Glutamatergic neuron (in vitro differentiated cells): ENCODE data around the gene TTC21B. TPM values are rescaled to one million over a fixed set of nuclear protein-coding genes. Genes with fewer than 3 reads are reported as not detected.

Experiments used
- DNase-seq: peaks from one replicate; pipeline ENCODE4 v3.0.0; 2022
- H3K27ac Mint-ChIP-seq: one replicate; pipeline ENCODE4 v1.8.0; 2020; ENCODE audit warnings: mild to moderate bottlenecking, mixed read lengths, inconsistent platforms; ENCODE audit not compliant: unreplicated experiment
- H3K27me3 Mint-ChIP-seq: one replicate; pipeline ENCODE4 v1.8.0; 2020; ENCODE audit warnings: mild to moderate bottlenecking, moderate library complexity, mixed read lengths, inconsistent platforms; ENCODE audit not compliant: unreplicated experiment
- H3K36me3 Mint-ChIP-seq: one replicate; pipeline ENCODE4 v1.8.0; 2020; ENCODE audit warnings: mild to moderate bottlenecking, mixed read lengths, inconsistent platforms; ENCODE audit not compliant: unreplicated experiment
- H3K4me1 Mint-ChIP-seq: one replicate; pipeline ENCODE4 v1.8.0; 2020; ENCODE audit warnings: mild to moderate bottlenecking, low read depth, mixed read lengths, inconsistent platforms; ENCODE audit not compliant: unreplicated experiment
- H3K4me3 Mint-ChIP-seq: one replicate; pipeline ENCODE4 v1.8.0; 2020; ENCODE audit warnings: mild to moderate bottlenecking, mixed read lengths, inconsistent platforms; ENCODE audit not compliant: unreplicated experiment
- H3K9me3 Mint-ChIP-seq: one replicate; pipeline ENCODE4 v1.8.0; 2020; ENCODE audit warnings: mild to moderate bottlenecking, moderate library complexity, mixed read lengths, inconsistent platforms; ENCODE audit not compliant: unreplicated experiment
- total RNA-seq: library from RNA; stranded (reverse); fragmentation: NEBNext Ultra II Directional; extraction: Animal tissue kit (Norgen Biotek cat#: 25700); gene quantifications from one replicate; pipeline ENCODE4 v1.2.1, GENCODE V29; 2021; ENCODE audit not compliant: unreplicated experiment
- TF ChIP-seq, protein P1 (sequence below): fragments of 200-600 bp; sonication (generic); IDR thresholded peaks from one replicate; pipeline ENCODE4 v1.5.0; 2021; ENCODE audit not compliant: partially characterized antibody, unreplicated experiment

Gene TTC21B
- total RNA-seq, 1 donor from 2014 or later, result 46.2 TPM

DNA sequence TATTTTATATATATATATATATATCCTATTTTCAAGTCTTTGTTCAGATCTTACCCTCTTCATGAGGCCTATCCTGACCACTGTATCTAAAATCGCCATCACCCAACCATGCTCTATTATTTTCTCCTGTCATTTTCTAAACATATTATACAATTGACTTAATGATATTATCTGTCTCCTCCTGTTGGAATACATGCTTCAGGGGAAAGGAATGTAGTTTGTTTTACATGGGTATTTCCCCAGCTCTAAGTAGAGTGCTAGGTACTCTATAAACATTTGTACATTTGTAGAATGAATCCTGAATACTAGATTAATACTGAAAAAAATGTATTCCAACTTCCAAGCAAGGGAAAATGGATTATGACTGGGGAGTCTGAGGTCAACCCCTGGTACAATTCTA, 26.2 kb downstream of the TTC21B start:
- H3K27me3 Mint-ChIP-seq, result no peaks in the 10 kb centered on the region
- peaks cover 5% of the 10 kb centered on the region for H3K36me3 Mint-ChIP-seq
- TF ChIP-seq, protein P1, sequence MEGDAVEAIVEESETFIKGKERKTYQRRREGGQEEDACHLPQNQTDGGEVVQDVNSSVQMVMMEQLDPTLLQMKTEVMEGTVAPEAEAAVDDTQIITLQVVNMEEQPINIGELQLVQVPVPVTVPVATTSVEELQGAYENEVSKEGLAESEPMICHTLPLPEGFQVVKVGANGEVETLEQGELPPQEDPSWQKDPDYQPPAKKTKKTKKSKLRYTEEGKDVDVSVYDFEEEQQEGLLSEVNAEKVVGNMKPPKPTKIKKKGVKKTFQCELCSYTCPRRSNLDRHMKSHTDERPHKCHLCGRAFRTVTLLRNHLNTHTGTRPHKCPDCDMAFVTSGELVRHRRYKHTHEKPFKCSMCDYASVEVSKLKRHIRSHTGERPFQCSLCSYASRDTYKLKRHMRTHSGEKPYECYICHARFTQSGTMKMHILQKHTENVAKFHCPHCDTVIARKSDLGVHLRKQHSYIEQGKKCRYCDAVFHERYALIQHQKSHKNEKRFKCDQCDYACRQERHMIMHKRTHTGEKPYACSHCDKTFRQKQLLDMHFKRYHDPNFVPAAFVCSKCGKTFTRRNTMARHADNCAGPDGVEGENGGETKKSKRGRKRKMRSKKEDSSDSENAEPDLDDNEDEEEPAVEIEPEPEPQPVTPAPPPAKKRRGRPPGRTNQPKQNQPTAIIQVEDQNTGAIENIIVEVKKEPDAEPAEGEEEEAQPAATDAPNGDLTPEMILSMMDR, result no peak

DNA sequence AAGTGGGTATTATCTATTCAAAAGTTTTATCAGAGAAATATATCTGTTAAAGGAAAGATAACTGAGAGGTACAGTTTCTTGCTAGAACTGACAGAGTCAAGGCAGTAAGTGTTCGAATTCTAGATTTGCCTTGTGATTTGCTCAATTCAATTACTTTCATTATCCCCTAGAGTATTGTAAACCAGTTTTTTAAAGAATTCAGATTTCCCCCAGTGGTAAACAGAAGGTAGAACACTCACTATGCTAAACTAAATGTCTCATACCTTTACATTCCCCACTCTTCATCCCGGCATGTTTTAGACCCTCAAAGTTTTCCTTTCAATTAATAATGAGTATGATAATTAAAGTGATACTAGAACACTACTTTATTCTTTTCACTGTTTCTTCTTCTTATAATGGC, 28.6 kb downstream of the TTC21B start:
- TF ChIP-seq, protein P1, result no peak
- H3K9me3 Mint-ChIP-seq, result peaks cover 3% of the 10 kb centered on the region
- H3K36me3 Mint-ChIP-seq, result peaks cover 5% of the 10 kb centered on the region
- H3K4me3 Mint-ChIP-seq, result no peak overlapping the region
- H3K27me3 Mint-ChIP-seq, result no peaks in the 10 kb centered on the region
- no peak overlapping the region for H3K27ac Mint-ChIP-seq
- DNase-seq, result no peak
- peaks cover 9% of the 10 kb centered on the region for H3K4me1 Mint-ChIP-seq

More for the DNA sequence above, 26.2 kb downstream of the TTC21B start:
- peaks cover 9% of the 10 kb centered on the region for H3K4me1 Mint-ChIP-seq
- H3K4me3 Mint-ChIP-seq, result no peak overlapping the region
- peaks cover 2% of the 10 kb centered on the region for H3K9me3 Mint-ChIP-seq
- DNase-seq, result no peak
- H3K27ac Mint-ChIP-seq, result no peak overlapping the region

DNA sequence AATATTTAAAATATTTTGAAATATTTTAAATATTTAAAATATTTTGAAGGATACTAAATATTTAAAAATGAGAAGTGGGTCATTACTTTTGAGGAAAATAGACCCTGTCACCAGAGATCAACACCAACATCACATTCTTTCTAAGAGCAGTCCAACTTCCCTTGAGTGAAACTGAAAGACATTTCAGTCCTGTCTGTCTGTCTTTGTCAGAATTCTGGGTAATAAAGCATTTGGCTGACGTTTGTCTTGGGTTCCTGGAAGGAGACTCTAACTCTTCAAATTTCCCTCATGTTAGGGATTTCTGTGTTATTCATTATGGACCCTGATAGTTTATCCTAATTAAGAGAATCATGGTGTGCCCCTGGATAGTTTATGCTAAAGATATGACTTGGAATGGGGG, 32.8 kb downstream of the TTC21B start:
- H3K27me3 Mint-ChIP-seq, result no peaks in the 10 kb centered on the region
- H3K4me3 Mint-ChIP-seq, result no peak overlapping the region
- no peaks in the 10 kb centered on the region for H3K36me3 Mint-ChIP-seq
- H3K9me3 Mint-ChIP-seq, result peaks cover 1% of the 10 kb centered on the region
- TF ChIP-seq, protein P1, result no peak
- peaks cover 5% of the 10 kb centered on the region for H3K4me1 Mint-ChIP-seq
- no peak for DNase-seq
- no peak overlapping the region for H3K27ac Mint-ChIP-seq

DNA sequence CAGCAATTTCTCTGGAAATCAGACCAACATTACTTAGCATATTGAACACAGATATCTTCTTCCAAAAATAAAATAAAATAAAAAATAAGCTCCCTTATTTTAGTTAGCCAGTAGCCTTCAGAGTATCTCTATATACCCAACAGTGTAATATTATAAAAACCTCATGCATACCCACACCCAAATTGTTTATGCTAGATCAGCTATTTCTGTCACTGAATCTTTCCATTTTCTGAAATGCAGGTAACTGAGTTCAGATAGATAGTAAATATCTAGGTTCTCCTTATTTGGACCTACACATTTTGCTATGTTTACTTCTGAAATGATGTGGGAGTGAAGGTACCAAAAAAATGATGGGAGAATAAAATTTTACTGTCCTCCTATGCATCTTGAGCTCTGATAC, 39.9 kb downstream of the TTC21B start:
- TF ChIP-seq, protein P1, result no peak

DNA sequence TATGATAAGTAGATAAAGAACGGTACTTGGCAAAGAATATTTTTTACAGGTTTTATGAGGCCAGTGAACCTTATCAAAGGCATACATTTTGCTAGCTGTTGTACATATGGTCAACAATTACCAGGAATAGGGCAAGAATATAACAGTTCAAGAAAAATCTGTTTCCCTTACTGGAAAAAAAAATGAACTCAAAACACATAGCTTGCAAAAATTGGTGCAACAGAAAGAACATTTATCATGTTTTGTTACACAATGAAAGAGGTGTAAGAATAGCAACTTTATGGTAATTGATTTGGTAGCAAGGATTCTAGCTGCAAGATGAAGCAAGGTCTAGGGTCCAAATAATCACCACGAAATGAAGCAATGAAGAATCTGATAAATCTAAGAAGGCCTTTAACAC, 41.6 kb downstream of the TTC21B start:
- no peaks in the 10 kb centered on the region for H3K4me1 Mint-ChIP-seq
- DNase-seq, result no peak
- no peaks in the 10 kb centered on the region for H3K36me3 Mint-ChIP-seq
- no peak overlapping the region for H3K4me3 Mint-ChIP-seq
- no peaks in the 10 kb centered on the region for H3K9me3 Mint-ChIP-seq
- H3K27me3 Mint-ChIP-seq, result peaks cover 1% of the 10 kb centered on the region
- H3K27ac Mint-ChIP-seq, result no peak overlapping the region
- TF ChIP-seq, protein P1, result no peak

More for the DNA sequence above, 39.9 kb downstream of the TTC21B start:
- Mint-ChIP-seq H3K4me1 (no peaks in the 10 kb centered on the region), H3K9me3 (no peaks in the 10 kb centered on the region), H3K27me3 (peaks cover 1% of the 10 kb centered on the region), H3K27ac (no peak overlapping the region), H3K36me3 (no peaks in the 10 kb centered on the region), H3K4me3 (no peak overlapping the region)
- no peak for DNase-seq
